ENCODE measurements around the gene MIA2.

The MIA2 gene

GRCh38 chr14:39275395-39275794 is 41.7 kb downstream of the MIA2 start:
- TF ChIP-seq SIN3A (IDR thresholded peaks at IDR 0.05; ENCODE audit: borderline replicate concordance, insufficient read depth, low read length) (no peak), POLR2AphosphoS5 (IDR thresholded peaks at IDR 0.05; ENCODE audit: low read depth, low read length) (no peak), FOXP2 (optimal IDR thresholded peaks at IDR 0.05; ENCODE audit: borderline replicate concordance, extremely low read depth, extremely low read length, insufficient read depth) (no peak), TAF1 (IDR thresholded peaks at IDR 0.05; ENCODE audit: borderline replicate concordance, insufficient read depth, low read length) (no peak), REST (IDR thresholded peaks at IDR 0.05; ENCODE audit: insufficient read depth in 1 of 2, low read depth in 2 of 2, low read length in 2 of 2) (no peak)

- TF ChIP-seq FOXP2 (optimal IDR thresholded peaks at IDR 0.05; ENCODE audit: borderline replicate concordance, extremely low read depth, extremely low read length, insufficient read depth): no peak
Observed at GRCh38 chr14:39276005-39276404, 42.3 kb downstream of the MIA2 start.

- TF ChIP-seq POLR2AphosphoS5 (IDR thresholded peaks at IDR 0.05; ENCODE audit: low read depth, low read length): no peak
- TF ChIP-seq FOXP2 (optimal IDR thresholded peaks at IDR 0.05; ENCODE audit: borderline replicate concordance, extremely low read depth, extremely low read length, insufficient read depth): no peak
- TF ChIP-seq REST (IDR thresholded peaks at IDR 0.05; ENCODE audit: insufficient read depth in 1 of 2, low read depth in 2 of 2, low read length in 2 of 2): no peak
- TF ChIP-seq SIN3A (IDR thresholded peaks at IDR 0.05; ENCODE audit: borderline replicate concordance, insufficient read depth, low read length): no peak
- no peak for TF ChIP-seq TAF1 (IDR thresholded peaks at IDR 0.05; ENCODE audit: borderline replicate concordance, insufficient read depth, low read length)
Observed at GRCh38 chr14:39276579-39277114, 42.9 kb downstream of the MIA2 start.

GRCh38 chr14:39279515-39279914 is 45.8 kb downstream of the MIA2 start:
- TF ChIP-seq SIN3A (IDR thresholded peaks at IDR 0.05; ENCODE audit: borderline replicate concordance, insufficient read depth, low read length): no peak

- no peak for TF ChIP-seq SIN3A (IDR thresholded peaks at IDR 0.05; ENCODE audit: borderline replicate concordance, insufficient read depth, low read length)
- no peak for TF ChIP-seq REST (IDR thresholded peaks at IDR 0.05; ENCODE audit: insufficient read depth in 1 of 2, low read depth in 2 of 2, low read length in 2 of 2)
- TF ChIP-seq POLR2AphosphoS5 (IDR thresholded peaks at IDR 0.05; ENCODE audit: low read depth, low read length): no peak
- TF ChIP-seq FOXP2 (optimal IDR thresholded peaks at IDR 0.05; ENCODE audit: borderline replicate concordance, extremely low read depth, extremely low read length, insufficient read depth): no peak
- TF ChIP-seq TAF1 (IDR thresholded peaks at IDR 0.05; ENCODE audit: borderline replicate concordance, insufficient read depth, low read length): no peak
Observed at GRCh38 chr14:39289523-39289922, 55.8 kb downstream of the MIA2 start.

- no peak for TF ChIP-seq TAF1 (IDR thresholded peaks at IDR 0.05; ENCODE audit: borderline replicate concordance, insufficient read depth, low read length)
- TF ChIP-seq FOXP2 (optimal IDR thresholded peaks at IDR 0.05; ENCODE audit: borderline replicate concordance, extremely low read depth, extremely low read length, insufficient read depth): no peak
- TF ChIP-seq POLR2AphosphoS5 (IDR thresholded peaks at IDR 0.05; ENCODE audit: low read depth, low read length): no peak
- no peak for TF ChIP-seq REST (IDR thresholded peaks at IDR 0.05; ENCODE audit: insufficient read depth in 1 of 2, low read depth in 2 of 2, low read length in 2 of 2)
- no peak for TF ChIP-seq SIN3A (IDR thresholded peaks at IDR 0.05; ENCODE audit: borderline replicate concordance, insufficient read depth, low read length)
Observed at GRCh38 chr14:39291701-39292100, 58.0 kb downstream of the MIA2 start.

Data from PFSK-1 (cell line).